COR-L47 (cell line): ENCODE data around the gene CKM.

Experiments
- DNase-seq: peaks from one replicate; lab custom pipeline; 2025; lab: John Stamatoyannopoulos, UW

CKM gene

GRCh38 chr19:45322744-45323281 is at the start of gene CKM:
CKM (minus strand) TSS chr19:45322875; CDS start chr19:45319713, 3,162 bp downstream.
- no peak for DNase-seq

GRCh38 chr19:45370410-45371204 is 47.9 kb upstream of the CKM start, which contains the start of gene ERCC2:
ERCC2 (minus strand) TSS chr19:45370573; CDS start chr19:45370540, 33 bp downstream.
- peak; percentile 98 for DNase-seq

- no peak for DNase-seq
Observed at GRCh38 chr19:45368737-45369340, 46.2 kb upstream of the CKM start.

GRCh38 chr19:45368127-45368526 is 45.5 kb upstream of the CKM start:
- DNase-seq = no peak

- DNase-seq = no peak
Observed at GRCh38 chr19:45364696-45365095, 42.0 kb upstream of the CKM start.

GRCh38 chr19:45363861-45364459 is 41.3 kb upstream of the CKM start:
- DNase-seq = no peak

- DNase-seq = no peak
Observed at GRCh38 chr19:45362291-45362690, 39.6 kb upstream of the CKM start.

GRCh38 chr19:45361608-45362007 is 38.9 kb upstream of the CKM start:
- DNase-seq = no peak

- DNase-seq = no peak
Observed at GRCh38 chr19:45358213-45358792, 35.6 kb upstream of the CKM start.

- no peak for DNase-seq
Observed at GRCh38 chr19:45357445-45357783, 34.7 kb upstream of the CKM start.

- no peak for DNase-seq
Observed at GRCh38 chr19:45356760-45357444, 34.2 kb upstream of the CKM start.

GRCh38 chr19:45355910-45356309 is 33.2 kb upstream of the CKM start:
- no peak for DNase-seq

GRCh38 chr19:45355402-45355801 is 32.7 kb upstream of the CKM start:
- no peak for DNase-seq

- no peak for DNase-seq
Observed at GRCh38 chr19:45354241-45354842, 31.7 kb upstream of the CKM start.

- DNase-seq = no peak
Observed at GRCh38 chr19:45352914-45353796, 30.5 kb upstream of the CKM start.

- no peak for DNase-seq
Observed at GRCh38 chr19:45352471-45352870, 29.8 kb upstream of the CKM start.

- DNase-seq = no peak
Observed at GRCh38 chr19:45352062-45352461, 29.4 kb upstream of the CKM start.

GRCh38 chr19:45351401-45351952 is 28.8 kb upstream of the CKM start:
- no peak for DNase-seq

GRCh38 chr19:45350477-45351058 is 27.9 kb upstream of the CKM start:
- no peak for DNase-seq

- DNase-seq = no peak
Observed at GRCh38 chr19:45349430-45349941, 26.8 kb upstream of the CKM start.
